Prostate gland (tissue), 2 donors: ENCODE measurements around the gene APOL4. TPM values are rescaled to one million over a fixed set of nuclear protein-coding genes. Genes with fewer than 3 reads are reported as not detected.
"Not testable (repeated sequence)": the region's sequence is repeated elsewhere in the genome, so short reads cannot be mapped to it uniquely, and the experiment has no call there.

Source experiments
- DNase-seq: peaks from one replicate; pipeline ENCODE4 v3.0.0-alpha.2; 2019; ENCODE audit warnings: low spot score
- H3K27ac ChIP-seq, 2 donors: fragments of 200-600 bp; sonication (generic); 2 replicates each; pipeline ENCODE4 v1.5.1; 2017 to 2019
- H3K27me3 ChIP-seq: fragments of 200-600 bp; sonication (generic); replicated peaks from 2 replicates; pipeline ENCODE4 v1.5.1; 2019; ENCODE audit not compliant: insufficient read depth
- H3K36me3 ChIP-seq, 2 donors: fragments of 200-600 bp; sonication (generic); 1 replicate in 1 of 2; 2 replicates in 1 of 2; pipeline versions ENCODE4 v1.5.1 to v1.8.1; 2017 to 2019
- H3K4me1 ChIP-seq: fragments of 200-600 bp; sonication (generic); replicated peaks from 2 replicates; pipeline ENCODE4 v1.5.1; 2019
- H3K4me3 ChIP-seq, 2 donors: fragments of 200-600 bp; sonication (generic); 2 replicates each; pipeline ENCODE4 v1.5.1; 2017 to 2019
- H3K9me3 ChIP-seq: fragments of 200-600 bp; sonication (generic); 2 replicates; pipeline ENCODE4 v1.5.1; 2017
- POLR2A ChIP-seq: fragments of 450-650 bp; IDR thresholded peaks from one replicate; pipeline ENCODE4 v1.6.1; 2016; ENCODE audit warnings: antibody characterized with exemption, mild to moderate bottlenecking
- POLR2AphosphoS5 ChIP-seq: sonication (generic); formaldehyde crosslinking; IDR thresholded peaks from one replicate; pipeline ENCODE4 v1.6.1; 2017; ENCODE audit warnings: antibody characterized with exemption
- WGBS: methylation state at CpG from one replicate; pipeline ENCODE4 v1.1.5; 2018; 5-methylcytosine and 5-hydroxymethylcytosine counted together
- intact Hi-C: fragments of 100-400 bp; cut with DNase I; formaldehyde crosslinking; loops from one replicate; pipeline ENCODE4 v1.14.2; 2022
- total RNA-seq, 2 donors: library from RNA; depleted of rRNA; stranded (reverse); fragments of >200 nt; gene quantifications; one replicate each; pipeline ENCODE4 v1.1.0, GENCODE V29; 2016
- TF ChIP-seq, protein P1 (sequence below), 4 experiments: fragments of 200-600 bp in 2 of 4; fragments of 450-650 bp in 2 of 4; sonication (generic) in 2 of 4; IDR thresholded peaks; 1 replicate in 3 of 4; 2 replicates in 1 of 4; pipeline ENCODE4 v1.5.1; 2016 to 2019; ENCODE audit warnings: antibody characterized with exemption in 4 of 4, mild to moderate bottlenecking in 2 of 4, moderate library complexity in 2 of 4

The APOL4 gene
- total RNA-seq, 2 donors from 2014 or later = 13.6 to 25.5 TPM

DNA sequence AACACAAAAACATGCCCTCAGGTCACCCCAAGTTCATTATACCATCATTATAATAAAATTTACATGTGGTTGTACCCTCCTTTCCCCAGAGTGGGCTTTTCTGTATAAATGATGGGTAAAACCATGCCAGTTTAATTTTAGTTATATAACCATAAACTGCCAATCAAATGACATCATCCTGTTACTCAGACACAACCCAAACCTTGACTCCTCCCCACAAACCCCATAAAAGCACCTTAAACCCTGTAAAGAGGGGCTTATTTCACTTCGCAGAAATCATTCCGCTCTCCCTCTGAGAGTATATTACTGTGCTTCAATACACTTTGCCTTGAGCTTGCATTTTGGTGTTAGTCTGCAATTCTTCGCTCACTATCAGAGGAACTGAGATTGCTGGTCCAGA, 35.5 kb downstream of the APOL4 start:
- Histone ChIP-seq H3K36me3 (no peaks in the 10 kb centered on the region), H3K9me3 (no peaks in the 10 kb centered on the region), H3K4me1 (no peaks in the 10 kb centered on the region), H3K27me3 (no peaks in the 10 kb centered on the region), H3K4me3 (no peak overlapping the region), H3K27ac (no peak overlapping the region)
- intact Hi-C loops = no loop called here
- 84% methylated on average over 3 of the region's 3 CpGs for WGBS
- no peak for TF ChIP-seq POLR2AphosphoS5
- no peak for TF ChIP-seq POLR2A
- TF ChIP-seq, protein P1, sequence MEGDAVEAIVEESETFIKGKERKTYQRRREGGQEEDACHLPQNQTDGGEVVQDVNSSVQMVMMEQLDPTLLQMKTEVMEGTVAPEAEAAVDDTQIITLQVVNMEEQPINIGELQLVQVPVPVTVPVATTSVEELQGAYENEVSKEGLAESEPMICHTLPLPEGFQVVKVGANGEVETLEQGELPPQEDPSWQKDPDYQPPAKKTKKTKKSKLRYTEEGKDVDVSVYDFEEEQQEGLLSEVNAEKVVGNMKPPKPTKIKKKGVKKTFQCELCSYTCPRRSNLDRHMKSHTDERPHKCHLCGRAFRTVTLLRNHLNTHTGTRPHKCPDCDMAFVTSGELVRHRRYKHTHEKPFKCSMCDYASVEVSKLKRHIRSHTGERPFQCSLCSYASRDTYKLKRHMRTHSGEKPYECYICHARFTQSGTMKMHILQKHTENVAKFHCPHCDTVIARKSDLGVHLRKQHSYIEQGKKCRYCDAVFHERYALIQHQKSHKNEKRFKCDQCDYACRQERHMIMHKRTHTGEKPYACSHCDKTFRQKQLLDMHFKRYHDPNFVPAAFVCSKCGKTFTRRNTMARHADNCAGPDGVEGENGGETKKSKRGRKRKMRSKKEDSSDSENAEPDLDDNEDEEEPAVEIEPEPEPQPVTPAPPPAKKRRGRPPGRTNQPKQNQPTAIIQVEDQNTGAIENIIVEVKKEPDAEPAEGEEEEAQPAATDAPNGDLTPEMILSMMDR (IDR thresholded peaks at IDR 0.05) = no peak
- no peak for DNase-seq

DNA sequence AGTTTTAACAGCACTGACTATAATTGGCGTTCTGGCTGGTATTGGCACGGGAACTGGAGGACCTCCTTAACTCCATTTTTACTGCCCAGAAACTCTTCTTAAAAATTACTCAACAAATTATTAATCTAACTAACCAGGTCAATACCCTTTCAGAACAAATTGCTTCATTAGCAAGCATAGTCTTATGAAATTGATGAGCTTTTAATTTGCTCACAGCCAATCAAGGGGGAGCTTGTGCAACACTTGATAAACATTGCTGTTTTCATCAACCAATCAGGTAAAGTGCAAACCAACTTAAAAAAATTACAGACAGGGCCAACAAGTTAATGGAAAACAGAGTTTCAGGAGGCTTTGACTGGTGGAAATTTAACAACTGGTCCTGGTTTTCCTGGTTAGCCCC, 36.5 kb downstream of the APOL4 start:
- no peaks in the 10 kb centered on the region for H3K36me3 ChIP-seq
- 85% methylated on average over 2 of the region's 2 CpGs for WGBS
- TF ChIP-seq POLR2AphosphoS5 (no peak), POLR2A (no peak)
- TF ChIP-seq, protein P1 (IDR thresholded peaks at IDR 0.05) = no peak
- no peaks in the 10 kb centered on the region for H3K4me1 ChIP-seq
- no peak overlapping the region for H3K27ac ChIP-seq
- no peaks in the 10 kb centered on the region for H3K27me3 ChIP-seq
- no peaks in the 10 kb centered on the region for H3K9me3 ChIP-seq
- intact Hi-C loops = no loop called here
- no peak for DNase-seq
- H3K4me3 ChIP-seq = no peak overlapping the region

DNA sequence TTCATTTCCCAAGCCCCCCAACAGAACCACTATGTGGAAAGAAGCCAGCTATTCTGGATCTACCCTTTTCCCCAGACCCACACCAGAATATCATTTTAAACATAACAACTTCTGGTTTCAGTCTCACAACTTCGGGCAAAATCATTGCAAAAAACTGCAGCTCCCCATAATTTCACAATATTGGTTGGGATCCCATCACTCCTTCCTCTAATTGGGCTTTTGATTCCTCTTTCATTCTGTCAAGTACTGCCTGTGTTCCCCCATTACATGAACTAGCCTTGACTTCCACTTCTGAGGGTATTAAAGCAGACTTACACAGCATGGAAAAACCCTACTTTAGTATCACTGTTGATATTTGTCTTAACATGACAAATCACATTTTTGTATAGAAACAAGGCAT, 37.0 kb downstream of the APOL4 start:
- intact Hi-C loops = no loop called here
- H3K4me1 ChIP-seq = peaks cover 3% of the 10 kb centered on the region
- H3K27ac ChIP-seq = no peak overlapping the region
- DNase-seq = no peak
- WGBS = 91% methylated on average over 1 of the region's 1 CpG
- no peaks in the 10 kb centered on the region for H3K27me3 ChIP-seq
- H3K9me3 ChIP-seq = no peaks in the 10 kb centered on the region
- no peaks in the 10 kb centered on the region for H3K36me3 ChIP-seq
- H3K4me3 ChIP-seq = no peak overlapping the region
- TF ChIP-seq POLR2A = no peak
- TF ChIP-seq POLR2AphosphoS5 = no peak
- TF ChIP-seq, protein P1 (IDR thresholded peaks at IDR 0.05) = no peak

DNA sequence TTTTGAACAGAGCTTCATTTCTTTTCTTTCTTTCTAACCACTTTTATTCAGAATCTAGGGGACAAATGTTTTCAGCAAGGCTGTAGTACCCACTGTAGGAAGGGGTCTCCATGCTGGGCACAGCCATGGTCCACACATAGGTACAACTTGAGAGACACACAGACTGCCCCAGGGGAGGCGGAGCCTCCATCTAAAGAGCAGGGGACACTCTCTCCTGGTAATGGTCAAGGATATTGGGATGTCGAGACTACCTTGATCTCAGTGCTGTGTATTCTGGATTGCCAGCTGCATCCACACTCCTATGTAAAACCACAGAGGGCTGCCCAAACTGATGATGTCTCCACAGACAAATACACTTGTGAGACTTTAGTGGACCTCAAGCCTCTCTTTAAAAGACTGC, 38.1 kb downstream of the APOL4 start:
- Histone ChIP-seq H3K4me3 (no peak overlapping the region), H3K4me1 (peaks cover 3% of the 10 kb centered on the region), H3K36me3 (no peaks in the 10 kb centered on the region), H3K9me3 (no peaks in the 10 kb centered on the region), H3K27ac (no peak overlapping the region), H3K27me3 (no peaks in the 10 kb centered on the region)
- DNase-seq = no peak
- 96% methylated on average over 2 of the region's 2 CpGs for WGBS
- intact Hi-C loops = no loop called here
- TF ChIP-seq, protein P1 (IDR thresholded peaks at IDR 0.05) = no peak
- TF ChIP-seq POLR2A (no peak), POLR2AphosphoS5 (no peak)

DNA sequence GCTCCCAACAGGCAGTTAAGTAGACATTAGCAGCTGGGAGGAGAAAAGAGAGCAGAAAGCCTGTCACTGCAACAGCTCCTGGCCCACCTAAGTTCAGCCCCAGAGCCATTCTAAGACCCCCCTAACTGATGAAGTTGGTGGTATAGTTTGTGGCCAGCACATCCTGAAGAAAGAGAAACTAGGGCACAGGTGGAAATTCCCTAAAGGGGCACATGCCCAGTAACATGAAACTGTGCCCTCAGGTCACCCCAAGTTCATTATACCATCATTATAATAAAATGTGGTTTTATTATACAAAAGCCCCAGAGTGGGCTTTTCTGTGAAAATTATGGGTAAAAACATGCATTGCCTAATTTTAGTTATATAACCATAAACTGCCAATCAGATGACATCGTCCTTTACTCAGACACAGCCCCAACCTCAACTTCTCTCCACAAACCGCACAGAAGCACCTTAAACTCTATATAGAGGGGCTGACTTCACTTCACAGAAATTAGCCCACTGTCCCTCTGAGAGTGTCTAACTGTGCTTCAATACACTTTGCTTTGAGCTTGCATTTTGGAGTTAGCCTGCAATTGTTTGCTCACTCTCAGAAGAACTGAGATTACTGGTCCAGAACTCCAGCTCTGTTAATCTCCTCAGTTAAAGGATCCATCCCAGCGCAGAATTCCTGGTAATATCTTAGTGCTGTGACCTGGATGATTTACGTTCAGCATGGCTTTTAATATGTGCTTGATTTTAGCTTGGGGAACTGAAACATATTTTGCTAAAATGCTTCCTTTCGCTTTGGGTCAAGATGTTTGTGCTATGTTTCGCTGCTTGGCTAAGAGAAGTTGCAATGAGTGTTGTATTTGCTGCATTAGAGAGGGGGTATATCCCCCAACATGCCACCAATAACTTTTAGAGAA, 39.2 kb downstream of the APOL4 start:
- intact Hi-C loops = no loop called here
- H3K27me3 ChIP-seq = no peaks in the 10 kb centered on the region
- H3K36me3 ChIP-seq = no peaks in the 10 kb centered on the region
- 81% methylated on average over 6 of the region's 6 CpGs for WGBS
- peaks cover 3% of the 10 kb centered on the region for H3K4me1 ChIP-seq
- TF ChIP-seq, protein P1 (IDR thresholded peaks at IDR 0.05) = no peak
- TF ChIP-seq POLR2AphosphoS5 (no peak), POLR2A (no peak)
- no peaks in the 10 kb centered on the region for H3K9me3 ChIP-seq
- H3K4me3 ChIP-seq = no peak overlapping the region
- no peak overlapping the region for H3K27ac ChIP-seq
- no peak for DNase-seq

DNA sequence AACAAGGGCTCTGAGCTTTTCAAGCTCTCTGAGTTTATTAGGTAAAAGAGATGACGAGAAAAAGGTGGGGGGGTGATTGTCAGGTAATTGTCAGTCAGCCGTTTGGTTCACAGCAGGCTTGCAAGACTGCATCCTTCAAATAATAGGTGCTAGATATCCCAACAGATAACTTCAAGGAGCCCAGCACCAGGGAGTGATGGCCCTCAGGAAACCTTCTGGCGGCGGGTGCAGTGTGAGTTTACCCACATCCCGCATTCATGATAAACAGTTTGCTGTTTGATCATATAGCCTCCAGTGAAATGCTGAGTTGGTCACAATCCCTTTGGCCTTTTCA, 39.8 kb downstream of the APOL4 start:
- H3K27ac ChIP-seq, intact Hi-C loops, H3K9me3 ChIP-seq, H3K36me3 ChIP-seq, H3K27me3 ChIP-seq, H3K4me1 ChIP-seq, DNase-seq, H3K4me3 ChIP-seq: not testable (repeated sequence)
- WGBS = 81% methylated on average over 5 of the region's 5 CpGs
